ENCODE measurements around the gene PDSS2.

PDSS2 gene

DNA sequence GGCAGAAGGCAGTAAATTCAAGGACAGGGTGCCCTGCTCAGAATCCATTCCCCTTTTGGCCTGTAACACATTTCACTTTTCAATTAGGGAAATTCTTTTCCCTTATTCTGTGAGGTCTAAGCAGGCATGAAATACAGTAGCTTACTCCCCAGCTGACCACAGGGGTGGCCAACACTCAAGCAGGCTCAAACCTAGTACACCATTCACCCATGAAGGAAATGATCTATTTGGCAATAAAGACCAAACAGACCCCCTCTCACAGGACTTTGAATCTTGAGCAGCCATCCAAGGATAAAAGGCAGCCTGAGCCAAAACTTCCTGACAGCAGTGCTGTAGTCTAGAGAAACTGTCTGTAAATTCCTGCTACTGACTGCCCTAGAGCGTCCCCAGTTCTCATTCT lies 17.7 kb downstream of the PDSS2 start:
- Histone ChIP-seq H3K9ac (ENCODE audit: low read length) (no peak overlapping the region), H4K12ac (ENCODE audit: low read depth, low read length) (no peak overlapping the region), H3K9me3 (ENCODE audit: insufficient read depth, low read depth, low read length) (no peaks in the 10 kb centered on the region), H3K27me3 (ENCODE audit: insufficient read depth, low read length) (no peaks in the 10 kb centered on the region), H3K4me2 (ENCODE audit: low read length) (no peak overlapping the region), H3K4me1 (ENCODE audit: control insufficient read depth in 1 of 2, insufficient read depth in 2 of 2, low read length in 2 of 2) (no peaks in the 10 kb centered on the region), H4K91ac (ENCODE audit: low read depth, low read length) (no peak overlapping the region), H3K4ac (ENCODE audit: low read depth, low read length) (no peak overlapping the region), H3K79me1 (ENCODE audit: low read length) (no peaks in the 10 kb centered on the region), H3K27ac (ENCODE audit: low read depth, low read length) (no peak overlapping the region), H3K36me3 (ENCODE audit: control insufficient read depth in 1 of 2, insufficient read depth in 2 of 2, low read length in 2 of 2) (no peaks in the 10 kb centered on the region), H3K14ac (ENCODE audit: low read length) (no peak overlapping the region), H2AK5ac (ENCODE audit: low read length) (no peak overlapping the region), H3K18ac (ENCODE audit: low read length) (no peak overlapping the region), H2BK12ac (ENCODE audit: low read length) (no peak overlapping the region), H3K79me2 (ENCODE audit: control insufficient read depth, insufficient read depth, low read length, poor library complexity) (no peaks in the 10 kb centered on the region), H2BK5ac (ENCODE audit: low read depth, low read length, poor library complexity) (no peak overlapping the region), H3K23ac (ENCODE audit: low read length) (no peak overlapping the region), H2AFZ (ENCODE audit: insufficient read depth, low read length, poor library complexity) (no peak overlapping the region), H2BK120ac (ENCODE audit: insufficient read depth, low read length, poor library complexity) (no peak overlapping the region), H4K8ac (ENCODE audit: low read depth, low read length) (no peak overlapping the region), H3K4me3 (ENCODE audit: low read depth, low read length) (no peak overlapping the region)
- WGBS (ENCODE audit: extremely low coverage, insufficient coverage, insufficient read length), result no CpG with 5 or more reads among the region's 1 CpG
- DNase-seq, result no peak

DNA sequence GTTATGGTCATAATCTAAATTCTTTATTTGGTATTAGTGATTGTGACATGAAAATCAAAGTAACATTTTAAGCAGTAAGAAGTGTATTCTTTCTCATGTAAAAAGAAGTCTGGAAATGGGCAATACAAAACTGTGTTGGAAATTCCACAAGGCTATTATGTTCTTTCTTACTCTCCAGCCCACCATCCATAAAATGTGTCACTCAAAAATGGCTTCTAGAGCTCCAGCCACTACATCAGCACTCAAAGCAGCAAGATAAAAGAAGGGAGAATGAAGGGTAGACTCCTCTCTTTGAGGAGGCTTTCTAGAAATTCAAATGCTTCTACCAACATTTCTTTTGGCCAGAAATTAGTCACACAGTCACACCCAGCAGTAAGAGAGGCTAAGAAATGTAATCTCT lies 18.4 kb downstream of the PDSS2 start:
- no peak overlapping the region for H3K9ac ChIP-seq (ENCODE audit: low read length)
- H2BK12ac ChIP-seq (ENCODE audit: low read length), result no peak overlapping the region
- no peak overlapping the region for H3K4ac ChIP-seq (ENCODE audit: low read depth, low read length)
- H3K18ac ChIP-seq (ENCODE audit: low read length), result no peak overlapping the region
- H3K4me1 ChIP-seq (ENCODE audit: control insufficient read depth in 1 of 2, insufficient read depth in 2 of 2, low read length in 2 of 2), result no peaks in the 10 kb centered on the region
- no peaks in the 10 kb centered on the region for H3K27me3 ChIP-seq (ENCODE audit: insufficient read depth, low read length)
- H3K36me3 ChIP-seq (ENCODE audit: control insufficient read depth in 1 of 2, insufficient read depth in 2 of 2, low read length in 2 of 2), result no peaks in the 10 kb centered on the region
- H3K4me3 ChIP-seq (ENCODE audit: low read depth, low read length), result no peak overlapping the region
- no peak overlapping the region for H3K14ac ChIP-seq (ENCODE audit: low read length)
- H3K4me2 ChIP-seq (ENCODE audit: low read length), result no peak overlapping the region
- no peak overlapping the region for H2BK5ac ChIP-seq (ENCODE audit: low read depth, low read length, poor library complexity)
- H4K12ac ChIP-seq (ENCODE audit: low read depth, low read length), result no peak overlapping the region
- no peak overlapping the region for H4K91ac ChIP-seq (ENCODE audit: low read depth, low read length)
- no peak overlapping the region for H3K27ac ChIP-seq (ENCODE audit: low read depth, low read length)
- H3K23ac ChIP-seq (ENCODE audit: low read length), result no peak overlapping the region
- DNase-seq, result no peak
- no peaks in the 10 kb centered on the region for H3K9me3 ChIP-seq (ENCODE audit: insufficient read depth, low read depth, low read length)
- no peaks in the 10 kb centered on the region for H3K79me1 ChIP-seq (ENCODE audit: low read length)
- H2AFZ ChIP-seq (ENCODE audit: insufficient read depth, low read length, poor library complexity), result no peak overlapping the region
- H4K8ac ChIP-seq (ENCODE audit: low read depth, low read length), result no peak overlapping the region
- no peaks in the 10 kb centered on the region for H3K79me2 ChIP-seq (ENCODE audit: control insufficient read depth, insufficient read depth, low read length, poor library complexity)
- no peak overlapping the region for H2AK5ac ChIP-seq (ENCODE audit: low read length)
- no peak overlapping the region for H2BK120ac ChIP-seq (ENCODE audit: insufficient read depth, low read length, poor library complexity)

DNA sequence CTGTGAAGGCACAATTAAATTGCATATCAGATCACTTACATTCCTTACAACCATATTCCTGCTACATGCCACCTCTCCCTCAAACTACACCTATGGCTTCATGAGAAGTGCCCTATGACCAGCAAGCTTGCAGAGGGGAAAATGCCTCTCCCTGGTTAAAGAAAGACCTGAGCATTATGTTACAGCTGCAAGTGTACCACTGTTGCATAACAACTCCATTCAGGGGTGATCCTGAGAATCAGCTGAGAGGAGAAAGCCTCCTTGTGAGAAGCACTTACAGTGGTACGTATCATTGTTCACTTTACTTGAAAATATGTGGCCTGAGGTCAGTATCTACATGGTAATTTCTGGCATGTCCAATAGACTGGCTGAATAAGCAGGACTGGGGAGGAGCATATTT lies 20.0 kb downstream of the PDSS2 start:
- Histone ChIP-seq H3K4me1 (ENCODE audit: control insufficient read depth in 1 of 2, insufficient read depth in 2 of 2, low read length in 2 of 2) (no peaks in the 10 kb centered on the region), H3K4me2 (ENCODE audit: low read length) (no peak overlapping the region), H3K4ac (ENCODE audit: low read depth, low read length) (no peak overlapping the region), H2AFZ (ENCODE audit: insufficient read depth, low read length, poor library complexity) (no peak overlapping the region), H3K27me3 (ENCODE audit: insufficient read depth, low read length) (no peaks in the 10 kb centered on the region), H3K36me3 (ENCODE audit: control insufficient read depth in 1 of 2, insufficient read depth in 2 of 2, low read length in 2 of 2) (no peaks in the 10 kb centered on the region), H3K79me2 (ENCODE audit: control insufficient read depth, insufficient read depth, low read length, poor library complexity) (no peaks in the 10 kb centered on the region), H2AK5ac (ENCODE audit: low read length) (no peak overlapping the region), H2BK5ac (ENCODE audit: low read depth, low read length, poor library complexity) (no peak overlapping the region), H3K18ac (ENCODE audit: low read length) (no peak overlapping the region), H4K91ac (ENCODE audit: low read depth, low read length) (no peak overlapping the region), H3K14ac (ENCODE audit: low read length) (no peak overlapping the region), H2BK12ac (ENCODE audit: low read length) (no peak overlapping the region), H3K9ac (ENCODE audit: low read length) (no peak overlapping the region), H3K23ac (ENCODE audit: low read length) (no peak overlapping the region), H2BK120ac (ENCODE audit: insufficient read depth, low read length, poor library complexity) (no peak overlapping the region), H4K12ac (ENCODE audit: low read depth, low read length) (no peak overlapping the region), H3K79me1 (ENCODE audit: low read length) (no peaks in the 10 kb centered on the region), H3K27ac (ENCODE audit: low read depth, low read length) (no peak overlapping the region), H3K4me3 (ENCODE audit: low read depth, low read length) (no peak overlapping the region), H4K8ac (ENCODE audit: low read depth, low read length) (no peak overlapping the region), H3K9me3 (ENCODE audit: insufficient read depth, low read depth, low read length) (no peaks in the 10 kb centered on the region)
- peak in 1 of 2 donors; percentile 23 for DNase-seq
- no CpG with 5 or more reads among the region's 1 CpG for WGBS (ENCODE audit: extremely low coverage, insufficient coverage, insufficient read length)

DNA sequence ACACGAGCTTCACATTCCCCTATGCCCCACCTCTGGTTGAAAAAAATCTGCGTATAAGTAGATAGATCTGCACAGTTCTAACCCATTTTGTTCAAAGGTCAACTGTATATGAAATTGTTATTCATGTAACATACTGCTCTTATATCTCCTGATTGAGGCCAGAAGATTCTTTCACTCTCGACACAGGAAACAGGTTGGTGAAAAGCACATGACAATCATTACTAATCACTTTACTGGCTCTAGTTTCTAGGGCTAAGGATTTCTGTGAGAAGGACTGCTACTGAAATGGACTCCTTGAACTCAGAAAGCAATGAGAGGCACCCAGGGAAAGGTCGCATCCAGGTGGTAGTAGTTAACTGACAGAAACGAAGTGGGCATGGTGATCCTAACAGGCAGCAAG lies 21.7 kb downstream of the PDSS2 start:
- Histone ChIP-seq H2AFZ (ENCODE audit: insufficient read depth, low read length, poor library complexity) (no peak overlapping the region), H3K9me3 (ENCODE audit: insufficient read depth, low read depth, low read length) (no peaks in the 10 kb centered on the region), H2BK120ac (ENCODE audit: insufficient read depth, low read length, poor library complexity) (no peak overlapping the region), H2BK12ac (ENCODE audit: low read length) (no peak overlapping the region), H4K91ac (ENCODE audit: low read depth, low read length) (no peak overlapping the region), H3K27ac (ENCODE audit: low read depth, low read length) (no peak overlapping the region), H3K4me1 (ENCODE audit: control insufficient read depth in 1 of 2, insufficient read depth in 2 of 2, low read length in 2 of 2) (no peaks in the 10 kb centered on the region), H3K79me1 (ENCODE audit: low read length) (no peaks in the 10 kb centered on the region), H4K8ac (ENCODE audit: low read depth, low read length) (no peak overlapping the region), H3K27me3 (ENCODE audit: insufficient read depth, low read length) (no peaks in the 10 kb centered on the region), H2BK5ac (ENCODE audit: low read depth, low read length, poor library complexity) (no peak overlapping the region), H3K36me3 (ENCODE audit: control insufficient read depth in 1 of 2, insufficient read depth in 2 of 2, low read length in 2 of 2) (no peaks in the 10 kb centered on the region), H2AK5ac (ENCODE audit: low read length) (no peak overlapping the region), H3K23ac (ENCODE audit: low read length) (no peak overlapping the region), H3K4me3 (ENCODE audit: low read depth, low read length) (no peak overlapping the region), H3K9ac (ENCODE audit: low read length) (no peak overlapping the region), H3K18ac (ENCODE audit: low read length) (no peak overlapping the region), H3K4me2 (ENCODE audit: low read length) (no peak overlapping the region), H4K12ac (ENCODE audit: low read depth, low read length) (no peak overlapping the region), H3K4ac (ENCODE audit: low read depth, low read length) (no peak overlapping the region), H3K14ac (ENCODE audit: low read length) (no peak overlapping the region), H3K79me2 (ENCODE audit: control insufficient read depth, insufficient read depth, low read length, poor library complexity) (no peaks in the 10 kb centered on the region)
- no CpG with 5 or more reads among the region's 5 CpGs for WGBS (ENCODE audit: extremely low coverage, insufficient coverage, insufficient read length)
- DNase-seq, result no peak

DNA sequence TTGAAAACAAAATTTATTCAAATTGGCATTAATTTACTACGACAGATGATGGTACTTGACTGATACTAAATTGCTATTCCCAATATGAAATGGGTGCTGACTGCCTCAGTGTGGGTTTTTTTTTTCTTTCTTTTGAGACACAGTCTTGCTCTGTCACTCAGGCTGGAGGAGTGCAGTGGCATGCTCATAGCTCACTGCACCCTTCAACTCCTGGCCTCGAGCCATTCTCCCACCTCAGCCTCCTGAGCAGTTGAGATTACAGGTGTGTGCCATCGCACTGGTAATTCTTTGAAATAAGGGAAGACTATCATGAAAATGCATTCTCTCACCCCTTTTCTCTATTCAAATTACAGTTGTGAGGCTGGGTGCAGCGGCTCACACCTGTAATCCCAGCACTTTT lies 22.5 kb downstream of the PDSS2 start:
- H4K91ac ChIP-seq (ENCODE audit: low read depth, low read length), result no peak overlapping the region
- H3K4me1 ChIP-seq (ENCODE audit: control insufficient read depth in 1 of 2, insufficient read depth in 2 of 2, low read length in 2 of 2), result no peaks in the 10 kb centered on the region
- H4K12ac ChIP-seq (ENCODE audit: low read depth, low read length), result no peak overlapping the region
- no peak overlapping the region for H3K18ac ChIP-seq (ENCODE audit: low read length)
- no peak overlapping the region for H3K23ac ChIP-seq (ENCODE audit: low read length)
- H3K9ac ChIP-seq (ENCODE audit: low read length), result no peak overlapping the region
- H3K27me3 ChIP-seq (ENCODE audit: insufficient read depth, low read length), result no peaks in the 10 kb centered on the region
- no peak overlapping the region for H4K8ac ChIP-seq (ENCODE audit: low read depth, low read length)
- no peak overlapping the region for H2AK5ac ChIP-seq (ENCODE audit: low read length)
- no peaks in the 10 kb centered on the region for H3K79me2 ChIP-seq (ENCODE audit: control insufficient read depth, insufficient read depth, low read length, poor library complexity)
- H3K4me2 ChIP-seq (ENCODE audit: low read length), result no peak overlapping the region
- H3K9me3 ChIP-seq (ENCODE audit: insufficient read depth, low read depth, low read length), result no peaks in the 10 kb centered on the region
- no CpG with 5 or more reads among the region's 4 CpGs for WGBS (ENCODE audit: extremely low coverage, insufficient coverage, insufficient read length)
- no peak overlapping the region for H2BK5ac ChIP-seq (ENCODE audit: low read depth, low read length, poor library complexity)
- no peak overlapping the region for H3K14ac ChIP-seq (ENCODE audit: low read length)
- no peak overlapping the region for H3K4me3 ChIP-seq (ENCODE audit: low read depth, low read length)
- no peak overlapping the region for H2BK120ac ChIP-seq (ENCODE audit: insufficient read depth, low read length, poor library complexity)
- H2AFZ ChIP-seq (ENCODE audit: insufficient read depth, low read length, poor library complexity), result no peak overlapping the region
- H3K27ac ChIP-seq (ENCODE audit: low read depth, low read length), result no peak overlapping the region
- no peaks in the 10 kb centered on the region for H3K36me3 ChIP-seq (ENCODE audit: control insufficient read depth in 1 of 2, insufficient read depth in 2 of 2, low read length in 2 of 2)
- no peak overlapping the region for H2BK12ac ChIP-seq (ENCODE audit: low read length)
- DNase-seq, result no peak
- H3K79me1 ChIP-seq (ENCODE audit: low read length), result no peaks in the 10 kb centered on the region
- no peak overlapping the region for H3K4ac ChIP-seq (ENCODE audit: low read depth, low read length)
